Left ventricle myocardium inferior (tissue), 1 donor: ENCODE data around the gene PRELID2. TPM values are rescaled to one million over a fixed set of nuclear protein-coding genes. Genes with fewer than 3 reads are reported as not detected.
A peak's percentile ranks its signal among the peaks of the same experiment; 100 is the strongest.

Experiments used
- DNase-seq: peaks from one replicate; pipeline ENCODE4 v3.0.0-alpha.2; 2020
- H3K27ac ChIP-seq: fragments of 200-600 bp; replicated peaks from 2 replicates; pipeline ENCODE4 v1.8.0; 2021
- H3K27me3 ChIP-seq: fragments of 200-600 bp; 2 replicates; pipeline ENCODE4 v1.8.0; 2021; ENCODE audit warnings: low read depth
- H3K36me3 ChIP-seq: fragments of 200-600 bp; 2 replicates; pipeline ENCODE4 v1.8.0; 2021
- H3K4me1 ChIP-seq: fragments of 200-600 bp; 2 replicates; pipeline ENCODE4 v1.8.0; 2021
- H3K4me3 ChIP-seq: fragments of 200-600 bp; 2 replicates; pipeline ENCODE4 v1.8.0; 2021; ENCODE audit warnings: mild to moderate bottlenecking, moderate library complexity
- H3K9me3 ChIP-seq: fragments of 200-600 bp; replicated peaks from 2 replicates; pipeline ENCODE4 v1.8.0; 2021
- CTCF ChIP-seq: fragments of 200-600 bp; IDR thresholded peaks from 2 replicates; pipeline ENCODE4 v1.8.0; 2021; ENCODE audit warnings: antibody characterized with exemption, mild to moderate bottlenecking, borderline replicate concordance
- intact Hi-C: fragments of 100-400 bp; cut with micrococcal nuclease; formaldehyde crosslinking; loops from one replicate; pipeline ENCODE4 v1.11.0; 2022
- total RNA-seq: library from RNA; stranded (reverse); fragmentation: NEBNext Ultra II Directional; extraction: Animal tissue kit (Norgen Biotek cat#: 25700); gene quantifications from one replicate; pipeline ENCODE4 v1.2.1, GENCODE V29; 2021
- donor health status: DM: no; HTN: yes; CAD: no; lungs with severe emphysema.

Gene PRELID2
- total RNA-seq, 1 donor from 2014 or later, result 12.2 TPM

- Histone ChIP-seq H3K4me3 (no peak overlapping the region), H3K27me3 (no peaks in the 10 kb centered on the region), H3K27ac (no peak overlapping the region), H3K9me3 (no peaks in the 10 kb centered on the region), H3K4me1 (no peaks in the 10 kb centered on the region), H3K36me3 (peaks cover 23% of the 10 kb centered on the region)
- TF ChIP-seq CTCF, result no peak
- no peak for DNase-seq
- intact Hi-C loops, result no loop called here
Observed at GRCh38 chr5:145812877-145813276, 22.3 kb downstream of the PRELID2 start.

GRCh38 chr5:145811834-145812625 is 23.1 kb downstream of the PRELID2 start:
- H3K27ac ChIP-seq, result no peak overlapping the region
- peaks cover 17% of the 10 kb centered on the region for H3K36me3 ChIP-seq
- H3K9me3 ChIP-seq, result no peaks in the 10 kb centered on the region

DNA sequence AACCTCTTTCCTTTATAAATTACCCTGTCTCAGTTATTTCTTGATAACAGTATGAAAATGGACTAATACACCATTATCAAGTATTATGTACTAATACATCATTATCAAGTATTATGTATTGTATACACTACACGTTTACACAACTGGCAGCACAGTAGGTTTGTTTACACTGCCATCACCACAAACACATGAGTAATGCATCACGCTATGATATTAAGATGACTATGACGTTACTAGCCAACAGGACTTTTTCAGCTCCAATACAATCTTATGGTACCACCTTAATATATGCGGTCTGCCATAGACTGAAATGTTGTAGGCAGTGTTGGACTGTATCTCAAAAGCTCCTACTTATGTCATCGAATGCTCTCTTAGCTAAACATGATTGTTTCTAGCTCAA is 28.2 kb downstream of the PRELID2 start:
- no peaks in the 10 kb centered on the region for H3K36me3 ChIP-seq
- no peaks in the 10 kb centered on the region for H3K27me3 ChIP-seq
- DNase-seq, result no peak
- TF ChIP-seq CTCF, result no peak
- H3K4me1 ChIP-seq, result no peaks in the 10 kb centered on the region
- no peak overlapping the region for H3K27ac ChIP-seq
- H3K4me3 ChIP-seq, result no peak overlapping the region
- no peaks in the 10 kb centered on the region for H3K9me3 ChIP-seq
- intact Hi-C loops, result no loop called here

More at GRCh38 chr5:145811834-145812625, 23.1 kb downstream of the PRELID2 start:
- intact Hi-C loops, result no loop called here
- Histone ChIP-seq H3K4me1 (no peaks in the 10 kb centered on the region), H3K27me3 (no peaks in the 10 kb centered on the region), H3K4me3 (no peak overlapping the region)
- DNase-seq, result no peak
- TF ChIP-seq CTCF, result peak; percentile 48

GRCh38 chr5:145805819-145806218 is 29.3 kb downstream of the PRELID2 start:
- TF ChIP-seq CTCF, result no peak
- Histone ChIP-seq H3K27me3 (no peaks in the 10 kb centered on the region), H3K36me3 (no peaks in the 10 kb centered on the region), H3K4me1 (no peaks in the 10 kb centered on the region), H3K4me3 (no peak overlapping the region), H3K9me3 (no peaks in the 10 kb centered on the region), H3K27ac (no peak overlapping the region)
- intact Hi-C loops, result no loop called here
- DNase-seq, result no peak

DNA sequence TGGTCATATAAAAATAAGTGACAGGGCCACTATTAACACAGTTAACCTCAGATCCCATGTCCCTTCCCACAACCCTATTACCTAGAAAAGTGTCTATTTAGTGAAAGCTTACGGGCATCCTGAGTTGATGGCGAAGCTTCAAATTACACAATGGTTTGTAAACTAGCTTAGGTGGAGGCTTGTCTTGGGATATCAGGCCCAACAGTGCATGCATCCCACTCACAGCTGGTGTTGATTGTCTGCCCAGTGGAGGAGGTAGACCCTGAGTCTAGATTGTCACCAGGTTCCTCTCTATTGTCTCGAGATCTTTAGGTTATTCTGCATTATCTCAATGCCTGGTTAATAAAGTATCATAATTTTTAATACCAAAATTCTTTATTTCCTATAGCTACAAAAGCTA is 30.4 kb downstream of the PRELID2 start:
- Histone ChIP-seq H3K36me3 (no peaks in the 10 kb centered on the region), H3K27ac (no peak overlapping the region), H3K4me3 (no peak overlapping the region), H3K4me1 (no peaks in the 10 kb centered on the region), H3K27me3 (no peaks in the 10 kb centered on the region), H3K9me3 (no peaks in the 10 kb centered on the region)
- intact Hi-C loops, result no loop called here
- DNase-seq, result no peak
- no peak for TF ChIP-seq CTCF
